ENCODE data around the gene KRTAP4-1.

DNA sequence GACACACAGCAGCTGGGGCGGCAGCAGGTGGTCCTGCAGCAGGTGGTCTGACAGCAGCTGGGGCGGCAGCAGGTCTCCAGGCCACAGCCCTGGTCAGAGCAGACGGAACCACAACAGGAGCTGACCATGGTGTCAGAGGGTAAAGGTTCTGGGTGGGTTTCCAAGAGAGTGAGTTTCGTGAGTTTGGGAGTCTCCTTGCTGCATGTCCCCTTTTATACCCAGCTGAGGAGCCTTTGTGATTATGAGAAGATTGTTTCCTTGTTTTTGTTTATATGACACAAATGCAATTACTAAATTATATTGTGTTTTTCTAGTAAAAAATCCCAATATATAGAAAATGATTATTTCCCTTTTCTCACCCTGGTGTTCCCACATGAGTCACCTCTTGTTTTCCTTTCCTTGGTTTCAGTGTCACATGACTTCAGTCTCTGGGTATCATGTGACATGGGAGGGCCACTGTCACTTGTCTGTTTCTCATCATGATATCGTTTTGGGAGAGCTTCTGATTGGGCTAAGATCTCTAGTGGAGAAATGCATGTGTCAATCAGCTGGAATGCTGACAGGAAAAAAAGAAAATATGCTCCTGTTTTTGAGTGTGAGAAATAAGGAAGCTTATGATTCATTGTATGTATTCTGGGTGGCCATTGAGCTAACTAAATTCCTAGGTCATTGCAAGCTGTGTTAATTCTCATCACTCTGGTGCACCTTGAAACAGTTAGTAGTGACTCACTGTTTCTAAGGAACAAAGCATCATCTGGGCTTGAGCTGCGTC lies 44.2 kb downstream of the KRTAP4-1 start, which contains the start of gene KRTAP4-6:
- no peak for TF ChIP-seq POLR2A (IDR thresholded peaks at IDR 0.05)
- TF ChIP-seq, protein P1, sequence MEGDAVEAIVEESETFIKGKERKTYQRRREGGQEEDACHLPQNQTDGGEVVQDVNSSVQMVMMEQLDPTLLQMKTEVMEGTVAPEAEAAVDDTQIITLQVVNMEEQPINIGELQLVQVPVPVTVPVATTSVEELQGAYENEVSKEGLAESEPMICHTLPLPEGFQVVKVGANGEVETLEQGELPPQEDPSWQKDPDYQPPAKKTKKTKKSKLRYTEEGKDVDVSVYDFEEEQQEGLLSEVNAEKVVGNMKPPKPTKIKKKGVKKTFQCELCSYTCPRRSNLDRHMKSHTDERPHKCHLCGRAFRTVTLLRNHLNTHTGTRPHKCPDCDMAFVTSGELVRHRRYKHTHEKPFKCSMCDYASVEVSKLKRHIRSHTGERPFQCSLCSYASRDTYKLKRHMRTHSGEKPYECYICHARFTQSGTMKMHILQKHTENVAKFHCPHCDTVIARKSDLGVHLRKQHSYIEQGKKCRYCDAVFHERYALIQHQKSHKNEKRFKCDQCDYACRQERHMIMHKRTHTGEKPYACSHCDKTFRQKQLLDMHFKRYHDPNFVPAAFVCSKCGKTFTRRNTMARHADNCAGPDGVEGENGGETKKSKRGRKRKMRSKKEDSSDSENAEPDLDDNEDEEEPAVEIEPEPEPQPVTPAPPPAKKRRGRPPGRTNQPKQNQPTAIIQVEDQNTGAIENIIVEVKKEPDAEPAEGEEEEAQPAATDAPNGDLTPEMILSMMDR (IDR thresholded peaks at IDR 0.05): no peak

Measured in esophagus squamous epithelium (tissue), 4 donors.